Activated T-cell treated with anti-CD3 and anti-CD28 coated beads for 1 hour (primary cell): ENCODE data around the gene ABCG2.

Experiments
- DNase-seq: peaks from one replicate; pipeline ENCODE4 v3.0.0-alpha.2; 2020; ENCODE audit warnings: low read depth

ABCG2 gene

DNA sequence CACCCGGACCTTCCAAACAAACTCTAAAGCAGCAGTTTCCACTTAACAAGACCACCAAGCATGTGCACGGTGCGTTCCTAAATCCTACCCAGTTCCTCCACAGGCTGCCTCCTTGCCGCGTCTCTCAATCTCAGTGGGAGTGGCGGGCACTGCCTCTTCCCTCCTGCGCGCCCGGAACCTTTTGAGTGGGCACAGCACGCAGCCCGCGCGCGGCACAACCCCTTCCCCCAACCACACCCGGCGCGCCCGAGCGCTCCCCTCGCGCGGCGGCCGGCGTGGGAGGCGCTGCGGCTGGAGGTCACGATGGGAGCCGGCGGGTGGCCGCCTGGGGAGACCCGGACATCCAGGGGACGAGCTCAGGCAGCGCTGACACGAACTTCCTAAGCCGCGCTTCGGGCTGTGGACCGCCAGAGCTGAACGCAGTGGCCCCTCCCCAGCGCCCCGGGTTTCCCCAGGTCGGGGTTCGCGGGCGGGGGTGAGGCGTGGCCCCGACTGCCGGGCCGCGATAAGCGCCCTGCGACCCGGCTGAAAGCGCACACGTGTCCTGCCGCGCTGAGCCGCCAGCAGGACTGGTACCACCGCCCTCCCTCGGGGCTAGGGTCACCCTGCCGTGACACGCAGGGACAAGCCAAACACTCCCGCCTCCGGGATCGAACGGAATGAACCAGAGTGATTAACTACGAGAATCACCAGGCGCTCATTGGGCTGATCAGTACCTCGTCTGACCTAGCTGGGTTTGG, at the start of gene ABCG2:
ABCG2 (minus strand) TSS at position 151 of the 740 bp plus-strand sequence. CDS start 18,644 bp downstream, outside the sequence.
- DNase-seq: no peak

DNA sequence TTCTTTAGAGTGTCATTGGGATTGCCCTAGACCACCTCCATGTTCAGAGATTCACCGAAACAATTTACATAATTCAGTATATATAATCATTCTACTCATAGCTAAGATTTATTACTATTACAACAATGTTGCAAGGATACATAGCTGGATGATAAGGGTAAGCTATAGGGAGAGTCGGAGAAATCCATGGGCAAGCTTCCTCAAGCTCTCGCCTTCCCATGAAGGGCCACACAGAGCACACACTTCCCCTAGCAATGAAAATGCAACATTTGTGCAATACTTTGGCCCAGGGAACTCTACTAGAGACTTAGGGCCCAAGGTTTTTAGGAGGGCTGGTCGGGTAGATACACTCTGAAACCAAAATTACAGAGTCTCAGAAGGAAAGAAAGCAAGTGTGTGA, 49.7 kb upstream of the ABCG2 start:
- DNase-seq: no peak

DNA sequence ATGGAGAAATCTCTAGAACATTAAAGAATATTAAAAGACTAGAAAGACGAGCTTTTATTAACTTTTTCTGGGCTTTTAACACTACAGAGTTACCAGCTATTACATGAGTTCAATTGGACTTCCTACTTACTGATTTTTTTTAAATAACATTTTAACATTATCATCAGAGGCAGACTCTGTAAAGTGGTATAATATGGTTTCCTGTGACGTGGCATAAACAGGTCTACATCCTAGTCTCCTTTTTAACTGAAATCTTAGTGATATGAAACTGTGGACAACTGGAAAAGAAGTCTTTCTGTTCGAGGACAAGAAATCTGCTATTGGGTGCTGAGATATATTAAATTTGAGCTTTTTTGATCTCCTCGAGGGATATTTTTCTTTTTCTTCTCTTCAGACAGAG, 48.7 kb upstream of the ABCG2 start:
- no peak for DNase-seq

DNA sequence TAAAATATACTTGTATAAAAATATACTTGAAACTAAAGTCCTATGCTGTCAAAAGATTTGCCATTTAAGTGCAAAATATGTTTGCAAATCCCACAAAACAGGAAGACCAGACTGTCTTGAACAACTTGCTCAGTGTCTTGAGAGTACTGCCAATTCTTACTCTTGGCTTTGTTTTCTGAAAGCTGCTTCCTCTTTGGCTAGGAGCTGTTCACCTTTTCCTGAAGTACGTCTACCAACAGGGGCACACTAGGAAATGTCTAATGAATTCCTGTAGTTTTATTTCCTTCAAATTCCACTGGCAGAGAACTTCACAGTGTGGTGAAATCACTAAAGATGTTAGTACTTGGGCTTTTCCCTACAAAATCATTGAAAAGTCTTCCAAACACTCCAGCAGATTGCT, 46.4 kb upstream of the ABCG2 start:
- no peak for DNase-seq

DNA sequence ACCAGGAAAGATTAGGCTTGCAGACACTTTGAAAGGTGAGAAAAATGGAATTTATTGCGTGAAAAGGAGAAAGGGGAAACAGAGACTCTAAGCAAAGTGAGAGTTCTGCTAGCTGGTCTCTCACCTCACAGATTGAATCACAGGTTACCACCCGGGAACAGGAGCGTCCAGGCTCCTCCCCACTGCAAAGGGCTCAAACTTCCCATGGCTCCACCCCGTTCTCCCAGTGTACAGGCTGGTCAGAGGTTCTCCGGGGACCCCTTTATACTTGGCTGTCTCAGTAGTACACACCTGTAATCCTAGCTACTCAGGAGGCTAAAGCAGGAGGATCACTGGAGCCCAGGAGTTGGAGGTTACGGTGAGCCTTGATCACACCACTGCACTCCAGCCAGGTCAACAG, 44.0 kb upstream of the ABCG2 start:
- no peak for DNase-seq

DNA sequence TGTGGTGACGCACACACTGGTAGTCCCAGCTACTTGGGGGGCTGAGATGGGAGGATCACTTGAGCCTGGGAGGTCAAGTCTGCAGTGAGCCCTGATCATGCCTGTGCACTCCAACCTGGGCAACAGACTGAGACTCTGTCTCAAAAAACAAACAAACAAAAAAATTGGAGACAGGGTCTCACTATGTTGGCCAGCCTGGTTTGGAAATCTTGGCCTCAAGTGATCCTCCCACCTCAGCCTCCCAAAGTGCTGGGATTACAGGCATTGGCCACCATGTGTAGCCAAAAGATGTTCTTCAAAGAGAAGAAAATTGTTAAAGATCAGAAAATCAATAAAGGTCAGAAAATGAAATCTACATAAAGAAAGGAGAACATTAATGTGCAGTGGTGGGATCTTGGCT, 41.7 kb upstream of the ABCG2 start:
- no peak for DNase-seq

DNA sequence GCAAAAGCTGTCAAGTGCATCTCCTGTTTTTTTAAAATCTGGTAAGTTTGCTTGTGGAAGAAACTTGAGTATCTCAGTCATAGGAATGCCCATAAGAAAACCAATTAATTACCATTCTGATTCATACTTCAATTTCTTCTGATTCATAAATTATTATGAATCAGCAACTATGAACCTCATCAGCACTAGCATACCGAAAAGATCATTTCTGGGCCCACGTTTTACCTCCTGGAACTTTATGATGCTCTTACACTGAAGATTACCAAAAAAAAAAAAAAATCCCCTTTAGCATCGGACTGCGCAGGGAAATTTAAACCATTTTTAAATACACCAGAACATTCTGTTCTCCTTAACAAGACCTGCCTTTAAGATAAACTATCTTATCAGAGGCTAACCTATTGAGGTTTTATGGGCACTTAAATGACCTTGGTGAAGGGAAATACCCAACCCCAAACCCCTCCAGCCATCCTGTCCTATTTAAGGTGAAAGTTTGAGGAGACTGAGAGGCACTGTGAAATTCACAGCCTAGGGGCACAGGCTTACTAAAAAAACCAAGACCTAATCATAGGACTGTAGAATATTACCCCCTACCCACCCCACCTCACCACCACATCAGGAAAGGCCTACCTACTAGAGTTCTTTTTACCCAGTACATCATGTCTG, 38.2 kb upstream of the ABCG2 start:
- no peak for DNase-seq

DNA sequence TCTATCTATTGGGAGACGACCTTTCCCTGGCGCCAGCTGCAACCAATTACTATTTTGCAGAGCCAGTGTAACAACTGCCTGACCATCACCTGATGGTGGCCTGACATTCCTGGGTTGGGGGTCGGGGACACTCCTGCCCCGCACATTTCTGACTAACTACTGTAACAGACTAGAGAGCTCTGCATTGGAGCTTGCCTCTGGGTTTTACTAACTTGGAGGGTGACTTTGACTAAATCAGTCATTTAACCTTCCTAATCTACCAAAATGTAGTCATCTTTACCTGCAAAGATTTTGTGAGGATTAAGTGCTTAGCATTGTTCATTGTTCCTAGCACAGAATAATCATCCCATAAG, 37.5 kb upstream of the ABCG2 start:
- DNase-seq: no peak

DNA sequence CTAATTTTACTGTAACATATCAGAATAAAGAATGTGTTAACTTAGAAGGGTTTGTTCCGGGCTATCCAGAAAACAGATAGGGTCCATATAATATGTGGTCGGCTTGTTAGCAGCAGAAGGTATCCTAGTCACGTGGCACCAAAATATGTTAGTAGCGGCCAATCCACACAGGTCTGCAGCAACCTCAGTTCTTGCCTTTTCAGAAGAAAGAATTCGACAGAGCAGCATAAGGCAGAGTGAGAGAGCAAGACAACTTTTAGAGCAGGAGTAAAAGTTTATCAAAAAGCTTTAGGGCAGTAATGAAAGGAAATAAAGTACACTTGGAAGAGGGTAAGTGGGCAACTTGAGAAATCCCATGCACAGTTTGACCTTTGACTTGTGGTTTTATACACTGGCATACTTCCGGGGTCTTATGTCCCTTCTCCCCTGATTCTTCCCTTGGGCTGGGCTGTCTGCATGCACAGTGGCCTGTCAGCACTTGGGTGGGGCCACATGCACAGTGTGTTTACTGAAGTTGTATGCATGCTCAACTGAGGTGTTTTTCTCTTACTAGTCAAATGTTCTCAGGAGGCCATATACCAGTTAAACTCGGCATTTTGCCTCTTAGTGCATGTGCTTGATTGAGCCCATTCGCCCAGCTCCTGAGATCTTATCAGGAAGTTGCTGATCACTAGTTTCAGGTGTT, 37.0 kb upstream of the ABCG2 start:
- DNase-seq: no peak

DNA sequence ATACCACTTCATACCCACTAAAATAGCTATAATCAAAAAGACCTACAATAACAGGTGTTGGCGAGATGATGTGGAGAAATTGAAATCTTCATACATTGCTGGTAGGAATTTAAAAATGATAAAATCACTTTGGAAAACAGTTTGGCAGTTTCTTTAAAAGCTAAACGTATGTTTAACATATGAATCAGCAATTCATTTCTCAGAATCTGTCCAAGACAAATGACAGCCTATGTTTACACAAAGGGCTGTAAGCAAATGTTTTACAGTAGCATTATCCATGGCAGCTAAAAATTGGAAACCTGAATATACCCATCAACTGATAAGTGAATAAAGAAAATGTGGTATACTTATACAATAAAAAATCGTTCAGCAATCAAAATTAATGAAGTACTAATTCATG, 33.0 kb upstream of the ABCG2 start:
- DNase-seq: no peak

DNA sequence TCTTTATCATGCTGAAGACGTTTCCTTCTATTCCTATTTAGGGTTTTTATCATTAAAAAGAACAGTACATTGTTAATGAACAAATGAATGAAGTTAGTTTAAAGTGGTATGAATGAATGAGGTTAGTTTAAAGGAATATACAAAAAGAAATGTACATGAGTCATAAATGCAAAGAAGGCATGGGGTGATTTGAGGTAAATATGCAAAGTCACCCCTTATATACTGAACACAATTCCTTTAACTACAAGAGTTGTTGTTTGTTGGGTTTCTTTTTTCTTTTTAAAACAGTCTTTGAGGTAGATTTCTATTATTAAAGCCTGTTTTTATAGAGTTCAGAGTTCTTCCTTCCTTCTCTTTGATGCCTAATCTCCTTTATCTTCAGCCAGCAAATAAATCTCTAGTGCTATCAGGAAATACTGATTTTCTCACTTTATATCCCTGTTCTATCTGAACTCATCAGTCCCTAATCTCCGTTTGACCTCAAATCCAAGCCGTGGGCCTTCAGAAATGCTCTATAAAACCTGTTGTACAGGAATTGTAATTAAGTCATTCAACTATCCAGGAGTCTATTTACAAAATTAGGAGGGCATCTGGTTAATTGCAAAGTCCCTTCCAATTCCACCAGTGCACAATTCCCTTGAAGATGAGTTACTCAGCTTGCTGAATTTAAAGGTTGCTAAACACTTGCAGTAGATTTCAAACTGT, 31.6 kb upstream of the ABCG2 start:
- no peak for DNase-seq

DNA sequence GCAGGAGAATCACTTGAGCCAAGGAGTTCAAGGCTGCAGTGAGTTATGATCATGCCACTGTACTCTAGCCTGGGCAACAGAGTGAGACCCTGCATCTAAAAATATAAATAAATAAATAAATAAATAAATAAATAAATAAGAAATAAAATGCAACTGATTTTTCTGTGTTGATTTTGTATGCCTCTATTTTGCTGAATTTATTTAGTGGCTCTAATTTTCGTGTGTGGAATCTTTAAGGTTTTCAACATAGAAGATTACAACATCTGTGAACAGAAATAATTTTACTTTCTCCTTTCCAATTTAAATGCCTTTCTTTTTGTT, 30.9 kb upstream of the ABCG2 start:
- DNase-seq: no peak

DNA sequence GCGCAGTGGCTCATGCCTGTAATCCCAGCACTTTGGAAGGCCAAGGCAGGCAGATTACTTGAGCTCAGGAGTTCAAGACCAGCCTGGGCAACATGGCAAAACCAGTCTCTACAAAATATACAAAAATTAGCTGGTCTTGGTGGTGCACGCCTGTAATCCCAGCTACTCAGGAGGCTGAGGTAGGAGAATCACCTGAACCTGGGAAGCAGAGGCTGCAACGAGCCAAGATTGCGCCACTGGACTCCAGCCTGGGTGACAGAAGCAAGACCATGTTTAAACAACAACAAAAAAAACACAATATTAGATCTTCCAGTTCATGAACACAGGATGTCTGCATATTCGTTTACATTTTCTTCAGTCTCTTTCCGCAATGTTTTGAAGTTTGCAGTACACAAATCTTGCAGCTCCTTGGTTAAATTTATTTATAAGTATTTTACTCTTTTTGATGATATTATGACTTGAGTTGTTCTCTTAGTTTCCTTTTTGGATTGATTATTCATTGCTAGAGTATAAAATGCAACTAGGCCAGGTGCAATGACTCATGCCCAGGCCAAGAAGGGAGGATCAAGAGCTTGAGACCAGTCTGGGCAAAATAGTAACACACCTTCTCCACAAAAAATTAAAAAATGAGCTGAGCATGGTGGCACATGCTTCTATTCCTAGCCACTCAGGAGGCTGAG, 30.4 kb upstream of the ABCG2 start:
- no peak for DNase-seq

DNA sequence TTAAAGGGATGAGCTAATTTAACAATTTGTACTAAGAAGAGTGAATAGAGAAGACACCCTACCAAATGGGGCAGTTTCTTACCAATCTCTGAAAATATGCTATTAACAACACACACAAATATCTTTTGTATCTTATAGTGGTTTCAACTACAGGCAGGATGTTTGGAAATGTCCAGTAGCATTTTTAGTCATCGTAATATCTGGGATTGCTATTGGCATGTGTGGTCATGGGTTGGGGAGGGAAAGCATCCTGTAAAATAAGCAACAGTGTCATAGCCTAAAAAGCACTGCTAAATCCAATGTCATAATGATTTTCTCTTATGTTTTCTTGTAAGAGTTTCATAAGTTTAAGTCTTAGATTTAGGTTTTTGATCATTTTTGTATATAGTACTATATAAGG, 29.3 kb upstream of the ABCG2 start:
- DNase-seq: no peak

DNA sequence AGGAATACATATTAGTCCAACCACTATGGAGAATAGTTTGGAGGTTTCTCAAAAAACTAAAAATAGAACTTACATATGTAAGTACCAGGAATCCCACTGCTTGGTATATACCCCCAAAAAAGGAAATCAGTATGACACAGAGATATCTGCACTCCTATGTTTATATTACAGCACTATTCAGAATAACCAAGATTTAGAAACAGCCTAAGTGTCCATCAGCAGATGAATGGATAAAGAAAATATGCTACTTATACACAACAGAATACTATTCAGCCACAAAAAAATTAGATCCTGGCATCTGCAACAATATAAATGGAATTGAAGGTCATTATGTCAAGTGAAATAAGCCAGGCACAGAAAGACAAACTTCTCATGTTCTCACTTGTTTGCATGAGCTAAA, 27.5 kb upstream of the ABCG2 start:
- no peak for DNase-seq

DNA sequence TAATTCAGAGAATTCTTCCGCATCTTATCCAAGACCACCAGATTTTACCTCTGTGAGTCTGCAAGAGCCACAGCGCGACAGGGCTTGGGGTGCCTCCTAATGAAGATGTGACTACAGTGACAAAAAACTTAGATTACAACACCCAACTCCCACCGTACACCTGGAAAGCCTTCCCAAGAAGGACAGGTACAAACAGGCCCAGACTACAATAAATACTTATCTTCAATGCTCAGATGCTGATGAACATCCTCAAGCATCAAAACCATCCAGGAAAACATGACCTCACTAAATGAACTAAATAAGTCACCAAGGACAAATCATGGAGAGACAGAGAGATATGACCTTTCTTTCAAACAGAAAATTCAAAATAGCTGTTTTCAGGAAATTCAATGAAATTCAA, 20.8 kb upstream of the ABCG2 start:
- no peak for DNase-seq

DNA sequence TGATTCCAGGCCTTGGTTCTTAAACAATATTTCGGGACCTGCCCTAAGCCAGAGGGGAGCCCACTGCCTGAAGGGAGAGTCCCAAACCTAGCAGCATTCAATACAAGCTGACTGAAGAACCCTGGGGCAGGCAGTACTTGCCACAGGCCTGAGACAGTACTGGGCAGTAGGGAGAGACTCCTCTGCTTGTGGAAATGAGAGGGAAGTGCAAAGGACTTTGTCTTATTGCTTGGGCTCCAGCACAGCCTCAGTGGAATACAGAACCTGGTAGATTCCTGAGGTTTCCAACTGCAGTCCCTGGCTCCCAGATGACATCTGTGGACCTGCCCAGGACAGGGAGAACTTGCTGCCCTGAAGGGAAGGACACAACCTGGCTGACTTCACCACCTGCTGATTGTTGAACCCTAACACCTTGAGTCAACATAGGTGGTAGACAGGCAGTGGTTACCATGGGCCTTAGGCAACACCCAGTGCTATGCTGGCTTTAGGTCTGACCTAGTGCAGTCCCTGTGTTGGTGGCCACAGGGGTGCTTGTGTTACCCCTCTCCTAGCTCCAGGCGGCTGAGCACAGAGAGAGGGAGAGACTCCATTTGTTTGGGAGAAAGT, 20.3 kb upstream of the ABCG2 start:
- no peak for DNase-seq

DNA sequence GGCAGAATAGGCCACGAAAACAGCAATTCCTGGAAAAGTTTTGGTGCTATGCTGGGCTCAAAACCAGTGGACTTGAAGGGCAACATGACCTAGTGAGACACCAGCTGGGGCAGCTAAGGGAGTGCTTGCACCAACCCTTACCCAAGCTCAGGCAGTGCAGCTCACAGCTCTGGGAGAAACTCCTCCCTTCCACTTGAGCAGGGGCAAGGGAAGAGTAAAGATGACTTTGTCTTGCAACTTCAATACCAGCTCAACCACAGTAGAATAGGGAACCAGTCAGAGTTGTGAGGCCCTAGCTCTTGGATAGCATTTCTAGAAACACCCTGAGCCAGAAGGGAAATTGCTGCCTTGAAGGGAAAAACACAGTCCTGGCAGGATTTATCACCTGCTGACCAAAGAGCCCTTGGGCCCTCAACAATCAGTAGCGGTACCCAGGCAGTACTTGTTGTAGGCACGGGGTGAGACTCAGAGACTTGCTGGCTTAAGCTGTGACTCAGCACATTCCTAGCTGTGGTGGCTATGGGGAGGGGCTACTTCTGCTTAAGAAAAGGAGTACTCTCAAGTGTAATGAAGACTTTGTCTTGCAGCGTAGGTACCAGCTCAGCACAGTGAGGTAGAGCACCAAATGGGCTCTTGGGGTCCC, 19.7 kb upstream of the ABCG2 start:
- no peak for DNase-seq

DNA sequence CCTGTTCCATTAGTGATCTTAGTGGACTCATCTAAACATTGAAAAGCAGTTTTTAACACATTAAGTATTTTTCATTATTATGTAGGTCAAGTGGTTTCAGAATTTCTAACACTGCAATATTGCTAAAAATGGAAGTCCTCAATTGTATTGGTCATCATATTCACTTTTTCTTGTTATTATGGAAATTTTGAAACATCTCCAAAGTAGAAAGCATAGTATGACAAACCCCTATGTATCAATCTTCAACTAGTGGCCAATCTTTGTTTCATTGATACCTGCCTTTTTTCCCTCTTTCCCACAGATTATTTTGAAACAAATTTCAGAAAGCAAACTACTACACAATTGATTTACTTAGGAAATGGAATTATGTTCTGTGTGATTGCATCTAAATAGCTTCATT, 14.5 kb upstream of the ABCG2 start:
- no peak for DNase-seq

DNA sequence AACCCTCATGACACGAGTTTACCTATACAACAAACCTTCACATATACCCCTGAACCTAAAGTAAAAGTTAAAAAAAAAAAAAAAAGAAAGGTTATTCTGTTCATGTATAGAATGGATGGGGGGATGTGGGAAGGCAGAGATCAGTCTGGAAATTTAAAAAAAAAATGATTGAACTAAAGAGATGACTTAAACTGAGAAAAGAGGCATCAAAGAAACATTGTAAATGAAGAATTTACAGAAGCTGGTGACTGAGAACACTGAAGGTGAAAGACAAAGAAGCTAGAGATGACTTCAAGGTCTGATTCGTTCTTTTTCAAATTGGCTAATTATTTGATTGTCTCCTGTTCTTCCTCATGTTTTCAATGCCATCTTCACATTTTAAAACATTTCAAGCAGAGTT, 12.8 kb upstream of the ABCG2 start:
- DNase-seq: no peak

DNA sequence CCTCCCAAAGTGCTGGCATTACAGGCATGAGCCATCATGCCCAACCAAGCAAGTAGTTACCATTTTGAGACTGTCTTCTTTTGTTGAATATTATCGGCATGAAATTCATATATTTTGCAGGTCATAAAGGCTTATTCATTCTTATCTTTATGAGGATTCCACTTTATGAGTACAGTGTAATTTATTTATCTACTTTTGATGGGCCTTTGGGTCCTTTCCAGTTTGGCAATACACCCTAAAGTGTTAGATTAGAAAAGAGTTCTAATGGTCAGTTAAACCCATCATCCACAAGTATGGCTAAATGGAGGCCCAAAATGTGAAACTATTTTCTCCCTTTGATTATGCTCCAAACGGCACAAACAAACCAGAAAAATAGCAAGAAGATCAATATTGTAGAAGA, 10.9 kb upstream of the ABCG2 start:
- DNase-seq: no peak

DNA sequence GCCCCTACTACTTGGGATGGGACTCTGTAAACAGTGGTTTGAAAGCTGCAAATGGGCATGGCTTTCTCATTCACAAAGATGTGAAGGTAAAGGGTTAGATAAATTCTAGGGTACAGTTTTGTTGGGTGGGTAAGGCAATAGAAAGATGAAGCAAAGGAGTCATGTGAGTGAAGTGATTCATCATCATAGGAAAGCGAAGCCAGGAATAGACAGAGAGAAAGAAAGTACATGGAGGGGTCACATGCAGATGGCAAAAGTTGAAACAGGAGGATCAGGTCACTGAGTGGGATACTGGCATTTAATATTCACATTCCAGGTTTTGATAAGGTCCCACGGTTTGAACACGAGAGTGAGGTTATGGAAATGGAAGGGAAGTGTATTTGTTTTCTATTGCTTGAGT, 8.2 kb upstream of the ABCG2 start:
- no peak for DNase-seq
